Naive B cell (primary cell): ENCODE data around the gene LTBP1. TPM values are rescaled to one million over a fixed set of nuclear protein-coding genes. Genes with fewer than 3 reads are reported as not detected.

ENCODE experiments used
- ATAC-seq, 2 donors: fragments of 150-1000 bp; cut with Tn5 transposase; 2 replicates each; pipeline ENCODE4 v1.10.0; 2021; ENCODE audit warnings: low read depth in 2 of 2, mild to moderate bottlenecking in 2 of 2, moderate library complexity in 2 of 2
- DNase-seq: peaks from one replicate; pipeline ENCODE4 v3.0.0; 2022
- H3K27ac Mint-ChIP-seq, 6 donors: one replicate each; pipeline ENCODE4 v1.8.0; 2020 to 2022; ENCODE audit warnings: mild to moderate bottlenecking in 6 of 6, mixed read lengths in 6 of 6, moderate library complexity in 5 of 6, inconsistent platforms in 2 of 6
- H3K27me3 Mint-ChIP-seq, 3 donors: one replicate each; pipeline ENCODE4 v1.8.0; 2021 to 2022; ENCODE audit warnings: mixed read lengths in 3 of 3, mild to moderate bottlenecking in 1 of 3
- H3K36me3 Mint-ChIP-seq, 2 donors: one replicate each; pipeline ENCODE4 v1.8.0; 2020 to 2022; ENCODE audit warnings: mixed read lengths in 2 of 2, inconsistent platforms in 1 of 2, mild to moderate bottlenecking in 1 of 2
- H3K4me1 Mint-ChIP-seq, 3 donors: one replicate each; pipeline ENCODE4 v1.8.0; 2020 to 2022; ENCODE audit warnings: mixed read lengths in 3 of 3, inconsistent platforms in 1 of 3, mild to moderate bottlenecking in 1 of 3, moderate library complexity in 1 of 3
- H3K4me3 Mint-ChIP-seq, 8 donors: one replicate each; pipeline ENCODE4 v1.8.0; 2020 to 2022; ENCODE audit warnings: mild to moderate bottlenecking in 8 of 8, mixed read lengths in 8 of 8, moderate library complexity in 8 of 8, inconsistent platforms in 2 of 8
- H3K9me3 Mint-ChIP-seq, 7 donors: one replicate each; pipeline ENCODE4 v1.8.0; 2020 to 2022; ENCODE audit warnings: mixed read lengths in 7 of 7, mild to moderate bottlenecking in 5 of 7, inconsistent platforms in 2 of 7, moderate library complexity in 1 of 7
- polyA plus RNA-seq, 6 donors: library from polyadenylated mRNA; unstranded; fragments of 300-500 nt; fragmentation: Illumina TruSeq; gene quantifications; one replicate each; pipeline ENCODE4 v1.2.3, GENCODE V29; 2021; ENCODE audit warnings: low read depth in 6 of 6

LTBP1 gene
- polyA plus RNA-seq, 6 donors from 2014 or later: 0.43 to 2.0 (median 0.92) TPM; not detected in 1

- DNase-seq (no peak), ATAC-seq (no peak)
- Mint-ChIP-seq H3K4me3 (no peak overlapping the region), H3K9me3 (no peaks in the 10 kb centered on the region), H3K36me3 (no peaks in the 10 kb centered on the region), H3K27me3 (peaks cover 0 to 9% (median 0%) of the 10 kb centered on the region in 3 donors), H3K4me1 (peaks cover 0 to 11% (median 0%) of the 10 kb centered on the region in 3 donors), H3K27ac (peak overlapping the region in 1 of 6 donors; percentile 47)
Measured at GRCh38 chr2:33392366-33392765, 445.6 kb downstream of the LTBP1 start.

GRCh38 chr2:33395034-33395433 lies 448.3 kb downstream of the LTBP1 start:
- no peak for DNase-seq
- Mint-ChIP-seq H3K4me3 (no peak overlapping the region), H3K9me3 (no peaks in the 10 kb centered on the region), H3K36me3 (no peaks in the 10 kb centered on the region), H3K4me1 (peaks cover 0 to 11% (median 0%) of the 10 kb centered on the region in 3 donors), H3K27me3 (no peaks in the 10 kb centered on the region), H3K27ac (no peak overlapping the region)
- ATAC-seq: no peak

GRCh38 chr2:33395655-33396249 lies 449.0 kb downstream of the LTBP1 start:
- Mint-ChIP-seq H3K27me3 (no peaks in the 10 kb centered on the region), H3K36me3 (no peaks in the 10 kb centered on the region), H3K27ac (no peak overlapping the region), H3K4me3 (no peak overlapping the region), H3K9me3 (no peaks in the 10 kb centered on the region), H3K4me1 (peaks cover 0 to 11% (median 0%) of the 10 kb centered on the region in 3 donors)
- ATAC-seq (no peak), DNase-seq (peak; percentile 36)

- Mint-ChIP-seq H3K27ac (no peak overlapping the region), H3K36me3 (peaks cover 10 to 13% of the 10 kb centered on the region in 2 donors), H3K4me1 (no peaks in the 10 kb centered on the region), H3K9me3 (peaks cover 4 to 20% (median 10%) of the 10 kb centered on the region in 7 donors), H3K4me3 (no peak overlapping the region), H3K27me3 (peaks cover 0 to 23% (median 0%) of the 10 kb centered on the region in 3 donors)
- no peak for ATAC-seq
- no peak for DNase-seq
Measured at GRCh38 chr2:33404321-33404720, 457.6 kb downstream of the LTBP1 start.

GRCh38 chr2:33406622-33407021 lies 459.9 kb downstream of the LTBP1 start:
- no peak for ATAC-seq
- Mint-ChIP-seq H3K4me3 (no peak overlapping the region), H3K4me1 (no peaks in the 10 kb centered on the region), H3K27ac (peak overlapping the region in 1 of 6 donors; percentile 27), H3K36me3 (peaks cover 13 to 14% of the 10 kb centered on the region in 2 donors), H3K27me3 (peaks cover 0 to 23% (median 0%) of the 10 kb centered on the region in 3 donors), H3K9me3 (peaks cover 4 to 21% (median 12%) of the 10 kb centered on the region in 7 donors)
- DNase-seq: no peak

- Mint-ChIP-seq H3K9me3 (peaks cover 4 to 21% (median 12%) of the 10 kb centered on the region in 7 donors), H3K4me1 (no peaks in the 10 kb centered on the region), H3K27ac (no peak overlapping the region), H3K27me3 (peaks cover 0 to 23% (median 0%) of the 10 kb centered on the region in 3 donors), H3K4me3 (no peak overlapping the region), H3K36me3 (peaks cover 13 to 14% of the 10 kb centered on the region in 2 donors)
- DNase-seq: no peak
- no peak for ATAC-seq
Measured at GRCh38 chr2:33408109-33408508, 461.4 kb downstream of the LTBP1 start.

GRCh38 chr2:33409417-33409955 lies 462.7 kb downstream of the LTBP1 start:
- H3K4me3 Mint-ChIP-seq: no peak overlapping the region
- peaks cover 2 to 18% (median 6%) of the 10 kb centered on the region in 3 donors for H3K27me3 Mint-ChIP-seq
- H3K4me1 Mint-ChIP-seq: no peaks in the 10 kb centered on the region
- ATAC-seq (no peak), DNase-seq (no peak)
- peaks cover 13 to 14% of the 10 kb centered on the region in 2 donors for H3K36me3 Mint-ChIP-seq
- H3K27ac Mint-ChIP-seq: peak overlapping the region in 1 of 6 donors; percentile 83
- peaks cover 4 to 21% (median 12%) of the 10 kb centered on the region in 7 donors for H3K9me3 Mint-ChIP-seq

- H3K4me1 Mint-ChIP-seq: no peaks in the 10 kb centered on the region
- H3K27me3 Mint-ChIP-seq: peaks cover 4 to 13% (median 9%) of the 10 kb centered on the region in 3 donors
- ATAC-seq (no peak), DNase-seq (no peak)
- H3K9me3 Mint-ChIP-seq: peaks cover 4 to 21% (median 12%) of the 10 kb centered on the region in 7 donors
- peaks cover 13 to 14% of the 10 kb centered on the region in 2 donors for H3K36me3 Mint-ChIP-seq
- no peak overlapping the region for H3K27ac Mint-ChIP-seq
- H3K4me3 Mint-ChIP-seq: no peak overlapping the region
Measured at GRCh38 chr2:33411765-33412164, 465.0 kb downstream of the LTBP1 start.

GRCh38 chr2:33412920-33413319 lies 466.2 kb downstream of the LTBP1 start:
- Mint-ChIP-seq H3K36me3 (peaks cover 10 to 11% of the 10 kb centered on the region in 2 donors), H3K27ac (no peak overlapping the region), H3K27me3 (peaks cover 4 to 13% (median 9%) of the 10 kb centered on the region in 3 donors)

GRCh38 chr2:33419581-33420200 lies 472.9 kb downstream of the LTBP1 start:
- no peaks in the 10 kb centered on the region for H3K36me3 Mint-ChIP-seq
- no peak for ATAC-seq
- H3K4me1 Mint-ChIP-seq: peaks cover 0 to 2% (median 0%) of the 10 kb centered on the region in 3 donors
- H3K27ac Mint-ChIP-seq: peak overlapping the region in 1 of 6 donors; percentile 1
- no peak for DNase-seq
- no peaks in the 10 kb centered on the region for H3K9me3 Mint-ChIP-seq
- peaks cover 9 to 22% (median 9%) of the 10 kb centered on the region in 3 donors for H3K27me3 Mint-ChIP-seq
- no peak overlapping the region for H3K4me3 Mint-ChIP-seq

More at GRCh38 chr2:33412920-33413319, 466.2 kb downstream of the LTBP1 start:
- ATAC-seq (no peak), DNase-seq (no peak)
- H3K4me1 Mint-ChIP-seq: peaks cover 0 to 2% (median 0%) of the 10 kb centered on the region in 3 donors
- no peak overlapping the region for H3K4me3 Mint-ChIP-seq
- peaks cover 4 to 14% (median 8%) of the 10 kb centered on the region in 7 donors for H3K9me3 Mint-ChIP-seq

- ATAC-seq (no peak), DNase-seq (no peak)
- Mint-ChIP-seq H3K4me1 (peaks cover 0 to 2% (median 0%) of the 10 kb centered on the region in 3 donors), H3K27me3 (peaks cover 8 to 22% (median 9%) of the 10 kb centered on the region in 3 donors), H3K27ac (peak overlapping the region in 1 of 6 donors; percentile 47), H3K36me3 (no peaks in the 10 kb centered on the region), H3K9me3 (no peaks in the 10 kb centered on the region), H3K4me3 (no peak overlapping the region)
Measured at GRCh38 chr2:33420726-33421125, 474.0 kb downstream of the LTBP1 start.

GRCh38 chr2:33421820-33422219 lies 475.1 kb downstream of the LTBP1 start:
- peak overlapping the region in 1 of 6 donors; percentile 35 for H3K27ac Mint-ChIP-seq
- ATAC-seq: no peak
- H3K27me3 Mint-ChIP-seq: peaks cover 8 to 20% (median 9%) of the 10 kb centered on the region in 3 donors
- no peaks in the 10 kb centered on the region for H3K36me3 Mint-ChIP-seq
- no peak overlapping the region for H3K4me3 Mint-ChIP-seq
- DNase-seq: no peak
- peaks cover 0 to 2% (median 0%) of the 10 kb centered on the region in 3 donors for H3K4me1 Mint-ChIP-seq
- H3K9me3 Mint-ChIP-seq: peaks cover 0 to 3% (median 0%) of the 10 kb centered on the region in 7 donors

- Mint-ChIP-seq H3K9me3 (peaks cover 0 to 3% (median 0%) of the 10 kb centered on the region in 7 donors), H3K4me3 (no peak overlapping the region), H3K36me3 (no peaks in the 10 kb centered on the region), H3K4me1 (no peaks in the 10 kb centered on the region), H3K27ac (peak overlapping the region in 1 of 6 donors; percentile 55), H3K27me3 (peaks cover 1 to 8% (median 4%) of the 10 kb centered on the region in 3 donors)
- ATAC-seq (no peak), DNase-seq (no peak)
Measured at GRCh38 chr2:33425161-33425560, 478.4 kb downstream of the LTBP1 start.
